Measurements from ENCODE around the gene MRPL38.
A peak's percentile ranks its signal among the peaks of the same experiment; 100 is the strongest.
"Not testable (repeated sequence)": the region's sequence is repeated elsewhere in the genome, so short reads cannot be mapped to it uniquely, and the experiment has no call there.

The MRPL38 gene

GRCh38 chr17:75875182-75875939, 29.3 kb downstream of the MRPL38 start:
- DNase-seq: no peak

- DNase-seq: no peak
Measured at GRCh38 chr17:75874323-75875181, 30.1 kb downstream of the MRPL38 start.

GRCh38 chr17:75873587-75874322, 30.9 kb downstream of the MRPL38 start:
- no peak for DNase-seq

GRCh38 chr17:75872434-75873351, 32.0 kb downstream of the MRPL38 start:
- peak; percentile 72 for DNase-seq

- DNase-seq: not testable (repeated sequence)
Measured at GRCh38 chr17:75870228-75870627, 34.5 kb downstream of the MRPL38 start.

DNA sequence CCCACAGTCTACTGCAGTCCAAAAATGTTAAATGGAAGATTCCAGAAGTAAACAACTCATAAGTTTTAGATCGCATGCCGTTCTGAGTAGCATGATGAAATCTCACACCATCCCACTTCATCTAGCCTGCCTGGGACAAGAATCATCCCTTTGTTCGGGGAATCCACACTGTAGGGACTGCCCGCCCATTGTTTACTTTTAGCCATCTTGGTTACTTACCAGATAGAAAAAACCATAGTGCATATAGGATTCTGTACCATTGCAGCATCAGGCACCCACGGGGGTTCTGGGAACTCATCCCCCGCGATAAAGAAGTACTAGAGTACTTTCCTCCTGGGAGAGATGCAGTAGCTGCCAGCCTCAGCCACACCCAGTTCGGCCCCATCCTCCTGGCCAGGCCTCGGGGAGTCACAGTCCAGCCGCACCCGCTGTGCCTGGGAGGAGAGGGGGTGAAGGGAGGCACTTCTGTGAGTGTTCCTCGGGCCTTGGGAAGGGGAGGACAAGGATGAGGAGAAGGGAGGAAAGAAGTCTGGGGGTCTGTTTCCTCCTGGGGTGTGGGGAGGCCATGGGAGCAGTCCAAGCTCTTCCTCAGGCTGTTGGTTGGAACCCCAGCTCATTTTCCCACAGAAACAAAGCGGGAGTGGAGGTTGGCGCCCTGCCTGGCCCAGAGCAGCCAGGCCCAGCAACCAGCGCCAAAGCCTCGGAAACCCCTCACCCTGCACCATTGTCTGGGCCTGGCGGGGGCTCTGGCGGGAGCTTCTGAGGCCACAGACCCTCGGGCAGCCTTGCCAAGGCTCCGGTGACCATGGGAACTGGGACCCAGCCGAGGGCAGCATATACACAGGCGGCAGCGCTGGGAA, 35.2 kb downstream of the MRPL38 start:
- DNase-seq: no peak

- DNase-seq: not testable (repeated sequence)
Measured at GRCh38 chr17:75868730-75869281, 35.9 kb downstream of the MRPL38 start.

GRCh38 chr17:75865404-75866188, 39.1 kb downstream of the MRPL38 start:
- not testable (repeated sequence) for DNase-seq

GRCh38 chr17:75864887-75865286, 39.8 kb downstream of the MRPL38 start:
- DNase-seq: not testable (repeated sequence)

GRCh38 chr17:75864448-75864871, 40.2 kb downstream of the MRPL38 start:
- peak; percentile 72 for DNase-seq

DNA sequence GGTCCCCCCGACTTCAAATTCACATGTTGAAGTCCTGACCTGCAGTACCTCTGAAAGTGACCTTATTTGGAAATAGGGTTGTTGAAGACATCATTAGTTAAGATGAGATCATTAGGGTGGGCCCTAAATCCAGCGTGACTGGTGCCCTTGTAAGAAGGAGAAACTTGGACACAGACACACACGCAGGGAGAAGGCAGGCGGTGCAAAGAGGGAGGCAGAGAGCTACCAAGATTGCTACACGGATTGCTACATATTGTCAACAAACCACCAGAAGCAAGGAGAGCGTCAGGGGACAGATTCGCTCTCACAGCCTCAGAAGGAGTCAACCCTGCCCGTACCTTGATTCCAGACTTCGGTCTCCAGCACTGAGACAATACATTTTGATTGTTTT, 42.8 kb downstream of the MRPL38 start:
- DNase-seq: no peak

DNA sequence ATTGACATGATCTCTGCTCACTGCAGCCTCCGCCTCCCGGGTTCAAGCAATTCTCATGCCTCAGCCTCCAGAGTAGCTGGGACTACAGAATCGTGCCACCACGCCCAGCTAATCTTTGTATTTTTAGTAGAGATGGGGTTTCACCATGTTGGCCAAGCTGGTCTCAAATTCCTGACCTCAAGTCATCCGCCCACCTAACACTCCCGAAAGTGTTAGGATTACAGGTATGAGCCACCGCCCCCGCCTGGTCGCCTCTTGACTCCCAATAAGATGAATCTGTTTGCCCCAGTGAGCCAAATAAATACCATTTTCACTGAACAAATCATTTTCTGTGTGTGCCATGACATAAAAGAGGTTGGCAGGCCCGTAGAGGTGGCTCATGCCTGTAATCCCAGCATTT, 45.3 kb downstream of the MRPL38 start:
- not testable (repeated sequence) for DNase-seq

- peak; percentile 55 for DNase-seq
Measured at GRCh38 chr17:75856062-75856756, 48.5 kb downstream of the MRPL38 start.

DNA sequence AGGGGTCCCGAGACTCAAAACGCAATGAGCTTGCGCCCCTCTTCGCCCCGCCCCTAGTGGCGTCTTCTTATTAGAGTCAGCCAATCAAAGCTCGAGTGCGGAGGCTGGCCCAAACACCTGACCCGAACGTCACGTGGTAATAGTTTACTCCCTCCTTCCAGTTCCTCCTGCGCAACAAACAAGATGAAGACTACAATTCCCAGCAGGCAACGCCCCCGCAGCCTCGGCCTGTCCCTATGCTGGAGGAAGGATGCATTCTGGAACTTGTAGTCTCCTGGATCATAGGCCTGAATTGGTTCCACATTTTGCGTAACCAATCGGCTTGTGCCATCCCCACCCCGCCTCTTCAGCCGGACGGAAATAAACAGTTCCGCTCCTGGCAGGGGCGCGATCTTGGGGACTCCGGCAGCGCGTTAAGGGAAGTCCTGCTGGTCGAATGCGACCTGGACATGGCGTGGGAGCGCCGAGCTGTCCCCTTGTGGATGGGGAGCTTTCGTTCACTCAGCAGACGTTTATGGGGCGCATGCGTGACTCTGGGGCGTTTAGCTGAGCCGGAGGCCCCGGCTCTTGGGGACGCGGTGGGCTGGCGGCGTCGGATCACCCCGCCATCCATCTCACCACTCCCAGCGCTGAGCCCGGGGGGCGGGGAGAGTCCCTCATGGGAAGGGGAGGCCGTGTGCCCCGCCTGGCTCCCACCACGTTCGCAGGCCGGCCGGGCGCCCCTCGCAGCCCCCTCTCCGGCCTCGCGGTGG, 49.2 kb downstream of the MRPL38 start, which contains the start of gene WBP2:
TSS of gene WBP2 (minus strand) at position 26 of the 752 bp plus-strand sequence. CDS start 38 bp downstream, outside the sequence.
- DNase-seq: peak; percentile 100

DNA sequence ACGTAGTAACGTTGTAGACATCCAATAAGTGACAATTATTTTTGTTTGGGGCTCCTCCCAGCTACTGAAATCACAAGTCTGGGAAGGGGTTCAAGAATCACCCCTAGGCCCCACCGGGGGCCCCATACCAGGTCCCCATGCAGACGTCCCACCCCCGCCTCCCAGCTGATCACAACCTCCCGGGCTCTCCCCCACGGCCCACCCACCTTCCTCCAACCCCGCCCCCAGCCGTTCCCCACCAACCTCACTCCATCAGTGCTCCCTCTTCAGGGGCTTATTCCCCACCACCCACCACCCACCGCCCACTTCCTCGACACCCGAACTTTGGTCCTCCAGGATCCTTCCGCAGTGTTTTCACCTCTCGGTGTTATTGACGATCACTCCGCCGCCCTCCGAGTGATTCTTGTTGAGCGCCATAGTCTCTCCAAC, 49.8 kb downstream of the MRPL38 start:
- no peak for DNase-seq

DNA sequence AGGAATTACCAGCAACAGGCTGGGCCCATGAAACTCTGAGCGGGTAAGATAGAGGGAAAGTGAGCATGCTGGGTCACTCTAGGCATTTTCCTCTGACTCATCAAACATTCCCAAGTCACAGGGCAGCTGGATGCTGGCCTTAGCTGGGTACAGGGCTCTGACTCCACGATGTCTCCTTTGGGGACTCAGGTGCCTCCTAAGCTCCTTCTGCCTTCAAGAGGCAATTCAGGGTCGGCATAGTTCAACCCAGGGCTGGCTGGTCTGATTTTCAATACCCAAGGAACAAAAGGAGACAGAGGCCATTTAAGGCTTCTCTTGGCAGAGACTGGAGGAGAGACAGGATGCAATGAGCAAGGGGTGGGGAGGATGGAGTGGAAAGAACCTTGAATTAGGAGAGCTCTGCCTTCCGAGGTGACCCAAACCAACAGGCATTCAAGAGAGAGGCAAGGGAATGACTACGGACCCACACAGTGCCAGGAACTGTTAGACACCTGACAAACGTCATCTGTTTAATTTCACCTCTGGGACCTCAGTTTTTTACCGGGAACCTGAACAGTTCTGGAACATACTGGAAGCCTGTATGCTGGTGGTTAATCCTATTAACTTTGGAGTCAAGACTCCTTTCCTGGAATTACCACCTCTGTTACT, 50.5 kb downstream of the MRPL38 start:
- DNase-seq: no peak

DNA sequence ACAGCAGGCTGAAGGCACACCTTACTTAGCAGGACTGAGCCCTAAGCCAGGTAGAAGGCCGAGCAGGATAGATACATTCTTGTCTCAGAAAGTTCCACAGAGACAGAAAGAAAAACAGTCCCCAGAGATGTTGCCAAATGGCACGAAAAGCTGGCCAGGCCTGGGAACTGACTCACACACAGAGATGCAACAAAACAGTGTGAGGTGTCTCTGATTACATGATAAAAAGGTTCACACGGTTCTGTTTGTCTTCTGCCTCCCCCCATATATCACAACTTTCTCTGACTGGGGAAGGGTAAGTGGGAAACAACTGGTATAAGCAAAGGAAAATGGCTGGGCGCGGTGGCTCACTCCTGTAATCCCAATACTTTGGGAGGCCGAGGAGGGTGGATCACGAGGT, 51.3 kb downstream of the MRPL38 start:
- no peak for DNase-seq

GRCh38 chr17:75851693-75851991, 53.0 kb downstream of the MRPL38 start:
- not testable (repeated sequence) for DNase-seq

All from hematopoietic multipotent progenitor cell treated with erythropoietin and hydrocortisone succinate and interleukin-3 and kit ligand, for 6 days (in vitro differentiated cells).